Naive thymus-derived CD8-positive, alpha-beta T cell (primary cell): ENCODE results near the gene LRRC27. TPM values are rescaled to one million over a fixed set of nuclear protein-coding genes. Genes with fewer than 3 reads are reported as not detected.
"Not testable (repeated sequence)": the region's sequence is repeated elsewhere in the genome, so short reads cannot be mapped to it uniquely, and the experiment has no call there.

Experiments
- ATAC-seq, 2 donors: fragments of 150-1000 bp; cut with Tn5 transposase in 1 of 2; sonication (Bioruptor Pico), chemical (Tn5 transposase) in 1 of 2; 1 replicate in 1 of 2; 2 replicates in 1 of 2; pipeline ENCODE4 v1.10.0; 2021; ENCODE audit warnings: mild to moderate bottlenecking in 2 of 2, moderate library complexity in 2 of 2
- POLR2A ChIA-PET: fragments of 350-600 bp; sonication (Branson Sonifier 250); formaldehyde crosslinking; loops from one replicate; lab custom pipeline; 2021; ENCODE audit warnings: antibody characterized with exemption; lab: Charles Lee
- DNase-seq, 10 donors: peaks; one replicate each; pipeline versions ENCODE4 v3.0.0 to v3.0.0-alpha.2; 2020 to 2022
- H3K27ac Mint-ChIP-seq, 10 donors: one replicate each; pipeline ENCODE4 v1.8.0; 2020 to 2022; ENCODE audit warnings: mild to moderate bottlenecking in 10 of 10, mixed read lengths in 10 of 10, moderate library complexity in 4 of 10, inconsistent platforms in 1 of 10
- H3K27me3 Mint-ChIP-seq, 5 donors: one replicate each; pipeline ENCODE4 v1.8.0; 2021 to 2022; ENCODE audit warnings: mixed read lengths in 5 of 5
- H3K36me3 Mint-ChIP-seq, 3 donors: one replicate each; pipeline ENCODE4 v1.8.0; 2020 to 2022; ENCODE audit warnings: mixed read lengths in 3 of 3, mild to moderate bottlenecking in 2 of 3, inconsistent platforms in 1 of 3
- H3K4me1 Mint-ChIP-seq, 4 donors: one replicate each; pipeline ENCODE4 v1.8.0; 2021 to 2022; ENCODE audit warnings: mixed read lengths in 4 of 4
- H3K4me3 Mint-ChIP-seq, 10 donors: one replicate each; pipeline ENCODE4 v1.8.0; 2020 to 2022; ENCODE audit warnings: mild to moderate bottlenecking in 10 of 10, mixed read lengths in 10 of 10, moderate library complexity in 6 of 10, inconsistent platforms in 1 of 10
- H3K9me3 Mint-ChIP-seq, 9 donors: one replicate each; pipeline ENCODE4 v1.8.0; 2020 to 2022; ENCODE audit warnings: mixed read lengths in 9 of 9, mild to moderate bottlenecking in 3 of 9, inconsistent platforms in 1 of 9, moderate library complexity in 1 of 9
- polyA plus RNA-seq, 3 donors: library from polyadenylated mRNA; unstranded; fragments of 300-500 nt; fragmentation: Illumina TruSeq; gene quantifications; one replicate each; pipeline ENCODE4 v1.2.3, GENCODE V29; 2021
- total RNA-seq, 8 experiments: library from RNA in 2 of 8; stranded (reverse) in 2 of 8; gene quantifications; one replicate each; pipeline ENCODE4 v1.2.3 and lab custom pipeline; 2021 to 2026

LRRC27 gene
- total and polyA plus RNA-seq, 5 experiments from 2014 or later = 2.4 to 7.9 (median 4.7) TPM

DNA sequence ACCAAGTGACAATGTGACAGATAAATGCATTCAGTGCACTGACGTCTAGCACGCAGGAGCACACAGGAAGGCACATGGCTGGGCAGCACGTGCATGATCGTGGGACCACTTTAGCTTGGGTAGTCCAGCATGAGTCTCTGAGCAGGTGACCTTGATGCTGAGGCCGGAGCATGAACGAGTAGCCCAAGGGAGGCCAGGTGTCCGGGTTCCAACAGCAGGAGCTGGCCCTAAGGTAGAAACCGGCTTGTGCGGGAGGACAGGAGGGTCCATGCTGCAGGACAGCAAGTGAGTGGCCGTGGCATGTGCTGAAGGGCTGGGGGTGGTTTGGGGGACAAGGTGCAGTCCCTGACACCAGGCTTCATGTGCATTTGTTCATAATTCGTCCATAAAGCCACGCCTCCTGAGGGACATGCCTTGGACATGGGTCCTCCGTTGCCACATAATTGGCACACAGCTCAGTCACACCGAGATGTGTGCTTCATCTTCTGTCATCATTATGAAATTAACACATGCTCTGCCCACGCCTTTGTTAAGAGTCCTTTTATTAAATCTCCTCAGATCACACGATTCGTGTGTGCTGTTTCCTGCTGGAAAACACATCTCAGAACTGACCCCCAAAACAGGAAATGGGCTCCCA is 21.2 kb upstream of the LRRC27 start:
- no peak for DNase-seq
- POLR2A ChIA-PET = interaction anchor here (0.9 kb wide), 1 partner anchor 19 kb away, joined by 3 read pairs; no protein-coding TSS in a partner anchor
- ATAC-seq = no peak
- Mint-ChIP-seq H3K27me3 (no peaks in the 10 kb centered on the region), H3K4me3 (peak overlapping the region in 2 of 10 donors; percentile 45 to 50), H3K9me3 (peaks cover 0 to 8% (median 0%) of the 10 kb centered on the region in 9 donors), H3K4me1 (peaks cover 6 to 19% (median 12%) of the 10 kb centered on the region in 4 donors), H3K36me3 (no peaks in the 10 kb centered on the region), H3K27ac (peak overlapping the region in 1 of 10 donors; percentile 37)

GRCh38 chr10:132311338-132311939 is 20.6 kb upstream of the LRRC27 start:
- no peaks in the 10 kb centered on the region for H3K36me3 Mint-ChIP-seq
- no peak overlapping the region for H3K4me3 Mint-ChIP-seq
- POLR2A ChIA-PET = no interaction called here
- no peak for DNase-seq
- no peak for ATAC-seq
- H3K27me3 Mint-ChIP-seq = no peaks in the 10 kb centered on the region
- peaks cover 4 to 13% (median 7%) of the 10 kb centered on the region in 4 donors for H3K4me1 Mint-ChIP-seq
- H3K9me3 Mint-ChIP-seq = peaks cover 0 to 8% (median 0%) of the 10 kb centered on the region in 9 donors
- H3K27ac Mint-ChIP-seq = no peak overlapping the region

DNA sequence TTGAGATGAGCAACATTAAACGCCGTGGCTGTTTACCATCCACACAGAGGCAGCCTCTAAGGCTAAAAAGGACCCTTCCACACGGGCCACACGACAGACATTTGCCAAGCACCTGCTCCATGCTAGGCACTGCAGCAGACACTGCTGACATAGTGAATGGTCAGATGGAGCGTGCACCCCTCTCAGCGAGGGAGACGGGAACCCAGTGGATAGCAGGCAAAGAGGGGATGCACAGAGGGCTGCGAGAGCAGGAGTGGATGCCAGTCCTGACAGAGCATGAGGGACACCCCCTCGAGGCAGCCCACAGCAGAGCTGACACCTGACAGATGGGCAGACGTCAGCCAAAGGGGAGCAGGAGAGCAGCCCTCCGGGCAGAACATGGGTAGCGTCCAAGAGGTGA is 18.7 kb upstream of the LRRC27 start:
- Mint-ChIP-seq H3K4me1 (peaks cover 0 to 8% (median 2%) of the 10 kb centered on the region in 4 donors), H3K9me3 (peaks cover 0 to 8% (median 0%) of the 10 kb centered on the region in 9 donors), H3K27me3 (no peaks in the 10 kb centered on the region), H3K36me3 (no peaks in the 10 kb centered on the region), H3K4me3 (no peak overlapping the region), H3K27ac (no peak overlapping the region)
- DNase-seq (no peak), ATAC-seq (no peak)
- POLR2A ChIA-PET = no interaction called here

DNA sequence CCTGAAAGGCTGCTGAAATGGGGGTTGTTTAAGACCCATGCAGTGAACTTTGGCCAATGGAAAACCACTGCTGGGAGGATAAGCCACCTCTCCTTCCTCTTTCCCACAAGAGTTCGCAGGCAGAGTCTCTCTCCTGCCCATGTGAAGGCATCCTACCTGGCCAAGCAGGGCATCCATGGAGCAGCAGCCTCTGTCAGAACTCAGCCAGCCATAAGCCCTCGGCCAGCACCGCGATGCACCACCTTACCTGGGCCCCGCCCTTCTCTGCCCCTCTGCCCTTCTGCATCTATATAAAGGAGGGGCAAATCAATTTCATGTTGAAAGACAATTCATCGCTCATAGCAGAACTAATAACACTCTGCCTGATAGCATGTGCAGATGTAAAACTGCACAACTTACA is 18.1 kb upstream of the LRRC27 start:
- no peak for ATAC-seq
- no peak overlapping the region for H3K27ac Mint-ChIP-seq
- no peak overlapping the region for H3K4me3 Mint-ChIP-seq
- POLR2A ChIA-PET = no interaction called here
- no peaks in the 10 kb centered on the region for H3K27me3 Mint-ChIP-seq
- no peaks in the 10 kb centered on the region for H3K36me3 Mint-ChIP-seq
- H3K9me3 Mint-ChIP-seq = peaks cover 0 to 8% (median 0%) of the 10 kb centered on the region in 9 donors
- no peak for DNase-seq
- H3K4me1 Mint-ChIP-seq = peaks cover 0 to 7% (median 2%) of the 10 kb centered on the region in 4 donors

DNA sequence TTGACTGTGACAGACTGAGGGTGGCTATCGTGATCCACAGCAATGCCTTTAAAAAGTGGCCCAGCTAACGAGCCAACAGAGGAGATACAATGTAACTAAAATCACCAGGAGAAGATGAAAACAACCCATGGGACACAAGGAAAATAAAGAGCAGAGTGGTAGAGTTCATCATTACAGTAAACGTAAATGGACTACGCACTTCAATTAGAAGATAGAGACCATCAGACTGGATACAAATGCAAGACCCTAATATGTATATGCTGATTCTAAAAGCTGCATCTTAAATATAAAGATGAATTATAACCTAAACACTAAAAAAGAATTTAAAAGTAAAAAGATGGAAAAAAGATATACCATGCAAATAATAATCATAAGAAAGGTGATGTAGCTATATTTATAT is 17.7 kb upstream of the LRRC27 start:
- ATAC-seq = no peak
- Mint-ChIP-seq H3K4me1 (peaks cover 0 to 4% (median 0%) of the 10 kb centered on the region in 4 donors), H3K9me3 (peaks cover 0 to 8% (median 0%) of the 10 kb centered on the region in 9 donors), H3K4me3 (no peak overlapping the region), H3K27ac (no peak overlapping the region), H3K27me3 (no peaks in the 10 kb centered on the region), H3K36me3 (no peaks in the 10 kb centered on the region)
- POLR2A ChIA-PET = no interaction called here
- no peak for DNase-seq

DNA sequence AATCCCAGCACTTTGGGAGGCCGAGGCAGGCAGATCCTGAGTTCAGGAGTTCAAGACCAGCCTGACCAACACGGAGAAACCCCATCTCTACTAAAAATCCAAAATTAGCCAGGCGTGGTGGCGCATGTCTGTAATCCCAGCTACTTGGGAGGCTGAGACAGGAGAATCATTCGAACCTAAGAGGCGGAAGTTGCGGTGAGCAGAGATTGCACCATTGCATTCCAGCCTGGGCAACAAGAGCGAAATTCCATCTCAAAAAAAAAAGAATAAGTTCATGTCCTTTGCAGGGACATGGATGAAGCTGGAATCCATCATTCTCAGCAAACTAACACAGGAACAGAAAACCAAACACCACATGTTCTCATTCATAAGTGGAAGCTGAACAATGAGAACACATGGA is 17.1 kb upstream of the LRRC27 start:
- H3K4me3 Mint-ChIP-seq, H3K9me3 Mint-ChIP-seq, H3K4me1 Mint-ChIP-seq, H3K27ac Mint-ChIP-seq, H3K27me3 Mint-ChIP-seq, POLR2A ChIA-PET, DNase-seq, H3K36me3 Mint-ChIP-seq, ATAC-seq: not testable (repeated sequence)

GRCh38 chr10:132316133-132316532 is 15.9 kb upstream of the LRRC27 start:
- no peaks in the 10 kb centered on the region for H3K36me3 Mint-ChIP-seq
- H3K4me1 Mint-ChIP-seq = peaks cover 0 to 4% (median 0%) of the 10 kb centered on the region in 4 donors
- peaks cover 0 to 8% (median 0%) of the 10 kb centered on the region in 9 donors for H3K9me3 Mint-ChIP-seq
- peak overlapping the region in 1 of 10 donors; percentile 53 for H3K27ac Mint-ChIP-seq
- H3K4me3 Mint-ChIP-seq = no peak overlapping the region
- DNase-seq (no peak), ATAC-seq (no peak)
- no peaks in the 10 kb centered on the region for H3K27me3 Mint-ChIP-seq
- POLR2A ChIA-PET = no interaction called here

DNA sequence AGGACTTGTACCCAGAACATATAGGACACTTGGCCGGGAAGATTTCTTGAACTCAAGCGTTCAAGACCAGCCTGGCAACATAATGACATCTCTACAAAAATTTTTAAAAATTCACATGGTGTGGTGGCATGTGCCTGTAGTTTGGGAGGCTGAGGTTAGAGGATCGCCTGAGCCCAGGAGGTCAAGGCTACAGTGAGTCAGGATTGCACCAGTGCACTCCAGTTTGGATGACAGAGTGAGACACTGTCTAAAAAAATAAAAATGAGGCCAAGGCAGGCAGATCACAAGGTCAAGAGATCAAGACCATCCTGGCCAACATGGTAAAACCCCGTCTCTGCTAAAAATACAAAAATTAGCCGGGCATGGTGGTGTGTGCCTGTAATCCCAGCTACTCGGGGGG is 14.5 kb upstream of the LRRC27 start:
- ATAC-seq, POLR2A ChIA-PET, H3K4me3 Mint-ChIP-seq: not testable (repeated sequence)

DNA sequence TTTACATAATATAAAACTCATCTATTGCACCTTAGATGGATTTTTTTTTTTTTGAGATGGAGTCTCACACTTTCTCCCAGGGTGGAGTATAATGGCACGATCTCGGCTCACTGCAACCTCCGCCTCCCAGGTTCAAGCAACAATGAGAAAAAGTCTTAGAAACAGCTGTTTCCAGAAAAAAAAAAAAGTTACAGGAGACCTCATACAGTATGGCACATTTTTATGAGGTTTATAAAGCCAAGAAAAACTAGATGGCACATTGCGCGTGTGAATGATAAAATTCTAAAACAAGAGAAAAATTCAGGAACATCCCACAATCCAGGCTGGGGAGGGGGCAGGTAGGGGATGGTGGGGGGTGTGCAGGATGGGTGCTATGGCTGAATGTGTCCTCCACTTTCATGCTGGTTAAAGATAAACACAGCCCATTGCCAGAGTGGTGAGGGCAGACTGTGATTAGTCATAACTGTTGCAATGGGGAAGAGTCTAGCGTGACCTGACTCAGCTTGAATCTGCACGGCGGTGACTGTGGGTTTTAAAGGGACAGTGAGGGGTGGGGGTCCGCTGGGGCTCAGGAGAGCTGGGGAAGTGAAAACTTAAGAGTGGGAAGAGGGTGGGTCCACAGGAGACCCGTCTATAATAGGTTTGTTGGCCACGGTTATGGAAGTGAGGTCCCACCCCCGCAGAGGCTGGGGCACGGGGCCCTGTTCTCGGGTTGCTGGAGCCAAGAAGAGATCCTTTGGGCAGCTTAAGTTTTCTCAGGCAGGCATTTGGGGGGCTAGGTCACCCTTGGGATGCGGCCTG is 11.9 kb upstream of the LRRC27 start:
- peaks cover 6 to 10% (median 8%) of the 10 kb centered on the region in 4 donors for H3K4me1 Mint-ChIP-seq
- H3K27me3 Mint-ChIP-seq = no peaks in the 10 kb centered on the region
- ATAC-seq = no peak
- POLR2A ChIA-PET = no interaction called here
- no peak overlapping the region for H3K4me3 Mint-ChIP-seq
- peaks cover 6 to 7% (median 6%) of the 10 kb centered on the region in 3 donors for H3K36me3 Mint-ChIP-seq
- no peak overlapping the region for H3K27ac Mint-ChIP-seq
- H3K9me3 Mint-ChIP-seq = no peaks in the 10 kb centered on the region
- DNase-seq = no peak

More for the DNA sequence above, 14.5 kb upstream of the LRRC27 start:
- not testable (repeated sequence) for H3K9me3 Mint-ChIP-seq, H3K27me3 Mint-ChIP-seq, H3K27ac Mint-ChIP-seq, H3K4me1 Mint-ChIP-seq, H3K36me3 Mint-ChIP-seq, DNase-seq

DNA sequence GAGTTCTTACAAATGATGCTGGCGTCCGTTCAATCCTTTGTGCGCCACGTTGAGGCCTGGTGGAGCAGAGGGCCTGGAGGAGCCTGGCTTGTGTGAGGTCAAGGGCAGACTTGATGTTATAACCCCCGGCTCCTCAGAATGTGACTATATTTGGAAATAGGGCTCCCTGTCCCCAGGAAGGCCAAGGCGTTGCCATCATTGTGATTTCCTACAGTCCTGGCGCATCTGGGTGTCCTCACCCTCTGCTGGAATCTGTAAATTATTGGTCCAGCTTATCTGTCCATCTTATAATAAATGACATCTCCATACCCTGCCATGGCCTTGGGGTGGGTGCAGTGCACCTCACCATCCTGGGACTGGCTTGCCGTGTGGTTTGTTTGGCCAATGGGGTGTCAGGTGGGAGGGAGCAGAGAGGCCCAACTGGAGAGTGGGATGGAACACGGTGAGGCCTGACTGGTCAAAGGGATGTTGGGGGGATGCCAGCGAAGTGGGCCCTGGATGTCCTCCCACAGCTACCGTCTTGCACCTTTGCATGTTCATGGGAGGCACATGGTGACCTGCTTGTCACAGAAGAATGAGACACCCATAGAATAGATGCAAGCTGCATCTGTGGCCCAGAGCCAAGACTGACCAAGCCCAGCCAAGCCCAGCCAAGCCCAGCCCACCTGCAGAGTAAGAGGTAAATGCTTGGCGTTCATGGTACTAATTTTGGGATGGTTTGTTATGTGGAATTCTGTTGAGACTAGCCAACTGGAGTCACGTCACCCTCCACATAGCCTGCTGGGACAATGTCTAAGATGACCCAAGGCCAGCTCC is 11.1 kb upstream of the LRRC27 start:
- H3K4me1 Mint-ChIP-seq = peaks cover 7 to 10% (median 9%) of the 10 kb centered on the region in 4 donors
- no peaks in the 10 kb centered on the region for H3K9me3 Mint-ChIP-seq
- DNase-seq (no peak), ATAC-seq (no peak)
- no peaks in the 10 kb centered on the region for H3K27me3 Mint-ChIP-seq
- POLR2A ChIA-PET = no interaction called here
- peaks cover 7 to 9% (median 9%) of the 10 kb centered on the region in 3 donors for H3K36me3 Mint-ChIP-seq
- no peak overlapping the region for H3K27ac Mint-ChIP-seq
- H3K4me3 Mint-ChIP-seq = no peak overlapping the region

- peaks cover 7 to 13% (median 9%) of the 10 kb centered on the region in 4 donors for H3K4me1 Mint-ChIP-seq
- no peak overlapping the region for H3K27ac Mint-ChIP-seq
Measured at GRCh38 chr10:132321726-132322125, 10.3 kb upstream of the LRRC27 start.

DNA sequence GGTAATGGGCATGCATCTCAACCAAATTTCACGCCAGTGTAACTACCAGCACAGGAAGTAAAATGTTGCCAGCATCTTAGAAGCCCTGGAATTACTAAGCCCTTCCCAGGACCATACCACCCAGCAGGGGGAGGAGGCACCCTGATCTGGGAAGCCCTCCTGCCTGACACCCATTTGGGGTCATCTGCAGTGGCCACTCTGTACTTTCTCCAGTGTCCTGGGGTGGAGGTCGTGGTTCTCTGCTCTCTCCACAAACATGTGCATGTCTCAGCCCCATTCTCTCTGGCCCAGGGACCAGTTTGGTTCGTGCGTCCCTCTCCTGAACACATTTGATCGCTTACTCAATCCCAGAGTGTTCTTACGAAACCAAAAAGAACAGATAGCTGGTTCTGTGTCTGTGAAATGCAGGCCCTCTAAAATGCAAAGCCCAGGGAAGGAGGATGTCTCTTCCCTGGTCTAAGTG is 9.4 kb upstream of the LRRC27 start:
- no peak for ATAC-seq
- H3K36me3 Mint-ChIP-seq = peaks cover 12 to 18% (median 17%) of the 10 kb centered on the region in 3 donors
- DNase-seq = no peak
- peaks cover 12 to 19% (median 15%) of the 10 kb centered on the region in 4 donors for H3K4me1 Mint-ChIP-seq
- no peaks in the 10 kb centered on the region for H3K27me3 Mint-ChIP-seq
- H3K27ac Mint-ChIP-seq = peak overlapping the region in 2 of 10 donors; percentile 19 to 27
- POLR2A ChIA-PET = no interaction called here
- H3K9me3 Mint-ChIP-seq = no peaks in the 10 kb centered on the region
- no peak overlapping the region for H3K4me3 Mint-ChIP-seq

More at GRCh38 chr10:132321726-132322125, 10.3 kb upstream of the LRRC27 start:
- Mint-ChIP-seq H3K4me3 (no peak overlapping the region), H3K9me3 (no peaks in the 10 kb centered on the region), H3K36me3 (peaks cover 10 to 12% (median 12%) of the 10 kb centered on the region in 3 donors), H3K27me3 (no peaks in the 10 kb centered on the region)
- POLR2A ChIA-PET = no interaction called here
- DNase-seq (no peak), ATAC-seq (no peak)
